ENCODE results near the gene GPT2. TPM values are rescaled to one million over a fixed set of nuclear protein-coding genes. Genes with fewer than 3 reads are reported as not detected.

Gene GPT2
- polyA plus RNA-seq, 3 donors, result 0.98 to 1.5 (median 1.4) TPM

DNA sequence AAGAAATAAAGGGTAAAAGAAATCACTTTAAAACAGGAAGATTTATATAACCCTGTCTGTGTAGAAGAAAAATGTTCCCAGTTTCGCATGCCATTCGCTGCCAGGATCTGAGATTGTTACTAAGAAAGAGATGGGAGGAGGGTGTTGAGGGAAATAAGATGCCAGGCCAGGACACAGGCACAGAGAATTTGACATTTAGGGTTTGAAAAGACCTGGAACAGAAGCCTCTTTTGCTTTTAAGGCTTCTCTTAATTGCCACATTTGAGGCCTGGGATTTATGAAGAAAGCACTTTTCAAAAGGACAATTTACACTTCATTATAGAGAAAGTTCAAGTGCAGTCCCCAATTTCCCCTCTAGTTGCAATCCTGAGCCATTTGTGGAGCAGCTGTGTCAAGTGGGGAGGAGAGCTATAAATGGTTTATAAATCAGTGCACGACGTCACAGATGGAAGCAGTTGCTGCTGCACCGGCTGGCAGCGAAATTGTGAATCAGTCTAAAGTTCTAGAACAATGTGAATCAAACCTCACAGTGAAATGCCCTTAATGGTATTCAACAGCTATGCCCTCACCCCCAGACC lies 26.7 kb upstream of the GPT2 start:
- Histone ChIP-seq H3K79me2 (ENCODE audit: insufficient read depth, low read length) (no peaks in the 10 kb centered on the region), H3K9ac (ENCODE audit: insufficient read depth, low read length, poor library complexity, severe bottlenecking) (no peak overlapping the region), H3K4me1 (ENCODE audit: control insufficient read depth in 1 of 2, insufficient read depth in 2 of 2, low read length in 2 of 2) (peaks cover 11 to 14% of the 10 kb centered on the region in 2 donors), H3K4me3 (replicated peaks in 1 of 3; ENCODE audit: low read depth in 2 of 3, low read length in 3 of 3) (no peak overlapping the region), H3K27ac (ENCODE audit: low read depth in 1 of 2, low read length in 2 of 2) (no peak overlapping the region), H3K36me3 (replicated peaks in 1 of 2; ENCODE audit: control insufficient read depth in 1 of 2, insufficient read depth in 2 of 2, low read length in 2 of 2) (no peaks in the 10 kb centered on the region), H4K20me1 (ENCODE audit: insufficient read depth, low read length) (no peaks in the 10 kb centered on the region), H3K27me3 (ENCODE audit: control insufficient read depth in 2 of 2, insufficient read depth in 2 of 2, low read length in 2 of 2) (no peaks in the 10 kb centered on the region), H3K9me3 (replicated peaks in 1 of 2; ENCODE audit: control insufficient read depth in 1 of 2, insufficient read depth in 1 of 2, low read length in 2 of 2) (no peaks in the 10 kb centered on the region), H2AFZ (ENCODE audit: insufficient read depth, low read depth, low read length, poor library complexity, severe bottlenecking) (no peak overlapping the region), H3K4me2 (replicated peaks; ENCODE audit: extremely low read depth, low read length, poor library complexity, severe bottlenecking) (no peak overlapping the region)
- intact Hi-C loops (cut with micrococcal nuclease), result no loop called here
- Mint-ChIP-seq H3K27ac (no peak overlapping the region), H3K9me3 (peaks cover under 1 to 5% (median 1%) of the 10 kb centered on the region in 7 donors), H3K4me1 (peaks cover 17% of the 10 kb centered on the region), H3K36me3 (peaks cover 0 to under 1% of the 10 kb centered on the region in 2 donors), H3K4me3 (no peak overlapping the region), H3K27me3 (ENCODE audit: low read depth in 3 of 3) (peaks cover 0 to 1% (median 0%) of the 10 kb centered on the region in 3 donors)
- WGBS (ENCODE audit: insufficient coverage), result 100% methylated on average over 2 of the region's 6 CpGs
- peak; percentile 32 for TF ChIP-seq CTCF (IDR thresholded peaks at IDR 0.05)
- DNase-seq, result peak in 2 of 3 donors; percentile 17 to 31

DNA sequence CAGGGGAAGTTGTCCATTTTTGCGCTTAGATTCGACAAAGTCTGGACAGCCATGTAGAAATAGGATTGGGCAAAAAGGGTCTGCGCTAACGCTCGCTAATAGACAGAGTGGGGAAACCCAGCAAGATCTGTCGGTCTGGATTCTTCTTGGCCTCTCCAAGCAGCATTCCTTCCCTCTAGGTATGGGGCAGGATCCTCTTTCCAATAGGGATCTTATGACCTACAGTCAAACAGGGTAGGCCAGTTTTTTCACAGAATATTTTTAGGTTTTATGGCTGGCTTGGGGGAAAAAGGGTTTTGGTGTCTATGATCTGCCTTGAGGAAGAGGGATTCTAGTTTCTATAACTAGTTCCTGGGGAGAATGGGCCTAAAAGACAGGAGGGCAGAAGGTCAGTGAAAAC lies 26.0 kb upstream of the GPT2 start:
- no peak for DNase-seq
- H3K9me3 Mint-ChIP-seq, result peaks cover 3 to 10% (median 6%) of the 10 kb centered on the region in 7 donors
- H3K4me1 ChIP-seq (ENCODE audit: control insufficient read depth in 1 of 2, insufficient read depth in 2 of 2, low read length in 2 of 2), result peaks cover 11 to 14% of the 10 kb centered on the region in 2 donors
- H3K4me3 ChIP-seq (replicated peaks in 1 of 3; ENCODE audit: low read depth in 2 of 3, low read length in 3 of 3), result no peak overlapping the region
- H3K79me2 ChIP-seq (ENCODE audit: insufficient read depth, low read length), result no peaks in the 10 kb centered on the region
- H3K9ac ChIP-seq (ENCODE audit: insufficient read depth, low read length, poor library complexity, severe bottlenecking), result no peak overlapping the region
- H3K36me3 ChIP-seq (replicated peaks in 1 of 2; ENCODE audit: control insufficient read depth in 1 of 2, insufficient read depth in 2 of 2, low read length in 2 of 2), result no peaks in the 10 kb centered on the region
- H3K27me3 ChIP-seq (ENCODE audit: control insufficient read depth in 2 of 2, insufficient read depth in 2 of 2, low read length in 2 of 2), result no peaks in the 10 kb centered on the region
- no peak overlapping the region for H3K27ac Mint-ChIP-seq
- no peak overlapping the region for H3K27ac ChIP-seq (ENCODE audit: low read depth in 1 of 2, low read length in 2 of 2)
- no peak overlapping the region for H2AFZ ChIP-seq (ENCODE audit: insufficient read depth, low read depth, low read length, poor library complexity, severe bottlenecking)
- no peak overlapping the region for H3K4me3 Mint-ChIP-seq
- peaks cover 17% of the 10 kb centered on the region for H3K4me1 Mint-ChIP-seq
- no peak overlapping the region for H3K4me2 ChIP-seq (replicated peaks; ENCODE audit: extremely low read depth, low read length, poor library complexity, severe bottlenecking)
- H3K27me3 Mint-ChIP-seq (ENCODE audit: low read depth in 3 of 3), result peaks cover 0 to 1% (median 1%) of the 10 kb centered on the region in 3 donors
- H3K9me3 ChIP-seq (replicated peaks in 1 of 2; ENCODE audit: control insufficient read depth in 1 of 2, insufficient read depth in 1 of 2, low read length in 2 of 2), result peaks cover 0 to 3% of the 10 kb centered on the region in 2 donors
- H3K36me3 Mint-ChIP-seq, result peaks cover 0 to 3% of the 10 kb centered on the region in 2 donors
- intact Hi-C loops (cut with micrococcal nuclease), result no loop called here
- 94% methylated on average over 5 of the region's 6 CpGs for WGBS (ENCODE audit: insufficient coverage)
- no peak for TF ChIP-seq CTCF (IDR thresholded peaks at IDR 0.05)
- no peaks in the 10 kb centered on the region for H4K20me1 ChIP-seq (ENCODE audit: insufficient read depth, low read length)
